ENCODE measurements around the gene ARID5A.

ARID5A gene

DNA sequence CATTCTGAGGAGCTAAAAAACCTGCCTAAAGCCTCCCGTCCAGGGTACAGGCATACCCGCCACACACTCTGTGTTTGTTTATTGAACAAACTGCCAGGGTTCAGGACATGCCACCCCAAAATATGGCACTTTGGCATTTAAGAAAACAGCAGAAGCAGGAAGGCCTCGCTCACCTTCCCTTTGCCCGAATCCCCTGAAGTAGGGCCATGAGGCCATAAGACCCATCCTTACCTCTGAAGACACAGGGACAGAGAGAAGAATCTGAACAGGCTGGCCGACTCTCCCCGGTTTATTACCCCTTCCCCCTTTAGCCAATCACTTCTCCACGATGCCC lies 29.7 kb upstream of the ARID5A start:
- no peak for TF ChIP-seq CTCF (IDR thresholded peaks at IDR 0.05; ENCODE audit: control insufficient read depth, insufficient read depth, low read depth, low read length, missing control alignments)
- H3K4me3 ChIP-seq (ENCODE audit: control insufficient read depth, low read depth, low read length) = no peak overlapping the region
- no peak for DNase-seq (ENCODE audit: low read depth)

DNA sequence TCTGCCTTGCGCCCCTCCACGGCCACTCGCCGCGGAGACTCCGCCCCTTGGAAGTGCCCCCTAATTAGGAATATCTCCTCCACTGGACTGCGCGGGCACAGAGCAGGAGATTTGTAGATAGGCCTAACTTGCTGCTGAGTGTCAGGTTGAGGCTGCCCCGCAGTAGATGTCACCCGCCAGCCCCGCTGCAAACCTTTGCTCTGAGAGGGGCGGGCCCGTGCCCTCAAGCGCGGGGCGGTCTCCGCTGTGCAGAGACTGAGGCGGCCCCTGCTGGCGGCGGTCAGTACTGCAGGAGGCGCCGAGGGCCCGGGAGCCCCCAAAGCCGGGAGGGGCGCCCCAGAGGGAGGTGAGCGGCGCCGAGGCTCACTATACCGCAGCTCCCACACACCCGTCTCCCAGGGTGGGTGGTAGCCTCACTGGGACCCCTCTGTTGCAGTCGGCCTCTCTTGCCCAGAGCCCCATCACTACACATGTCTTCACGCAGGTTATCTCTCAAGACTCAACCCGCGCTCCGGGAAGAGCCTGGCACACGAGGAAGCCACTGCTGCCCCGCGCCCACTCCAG lies 28.5 kb upstream of the ARID5A start:
- no peak for DNase-seq (ENCODE audit: low read depth)
- peak overlapping the region; percentile 2 for H3K4me3 ChIP-seq (ENCODE audit: control insufficient read depth, low read depth, low read length)
- peak; percentile 85 for TF ChIP-seq CTCF (IDR thresholded peaks at IDR 0.05; ENCODE audit: control insufficient read depth, insufficient read depth, low read depth, low read length, missing control alignments)

DNA sequence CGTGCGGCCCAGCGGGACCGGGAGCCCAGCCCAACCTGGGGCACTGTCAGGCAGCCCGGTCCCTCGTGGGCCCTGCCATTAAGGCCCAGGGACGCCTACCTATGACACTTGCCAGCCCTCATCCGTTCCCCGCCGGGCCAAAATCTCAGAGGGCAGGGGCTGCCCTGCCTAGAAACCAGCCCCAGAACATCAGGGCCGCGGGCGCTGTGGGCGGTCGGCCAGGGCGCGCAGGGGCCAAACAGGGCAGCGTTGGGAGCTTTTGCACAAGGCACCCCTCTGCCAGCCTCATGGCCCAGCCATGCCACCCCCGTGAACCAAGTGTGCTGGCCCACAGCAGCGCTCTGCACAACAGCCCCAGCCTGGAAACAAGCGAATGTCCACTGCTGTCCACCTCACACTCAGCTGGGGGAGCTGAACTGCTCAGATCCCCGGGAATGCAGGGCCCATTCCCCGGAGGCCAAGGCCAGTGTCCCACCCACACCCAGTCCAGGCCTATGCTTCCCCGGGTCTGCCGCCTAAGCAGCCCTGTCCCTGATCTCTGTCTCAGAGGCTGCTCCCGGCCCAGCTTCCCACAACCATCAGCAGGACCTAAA lies 27.9 kb upstream of the ARID5A start:
- H3K4me3 ChIP-seq (ENCODE audit: control insufficient read depth, low read depth, low read length) = no peak overlapping the region
- DNase-seq (ENCODE audit: low read depth) = no peak
- no peak for TF ChIP-seq CTCF (IDR thresholded peaks at IDR 0.05; ENCODE audit: control insufficient read depth, insufficient read depth, low read depth, low read length, missing control alignments)

DNA sequence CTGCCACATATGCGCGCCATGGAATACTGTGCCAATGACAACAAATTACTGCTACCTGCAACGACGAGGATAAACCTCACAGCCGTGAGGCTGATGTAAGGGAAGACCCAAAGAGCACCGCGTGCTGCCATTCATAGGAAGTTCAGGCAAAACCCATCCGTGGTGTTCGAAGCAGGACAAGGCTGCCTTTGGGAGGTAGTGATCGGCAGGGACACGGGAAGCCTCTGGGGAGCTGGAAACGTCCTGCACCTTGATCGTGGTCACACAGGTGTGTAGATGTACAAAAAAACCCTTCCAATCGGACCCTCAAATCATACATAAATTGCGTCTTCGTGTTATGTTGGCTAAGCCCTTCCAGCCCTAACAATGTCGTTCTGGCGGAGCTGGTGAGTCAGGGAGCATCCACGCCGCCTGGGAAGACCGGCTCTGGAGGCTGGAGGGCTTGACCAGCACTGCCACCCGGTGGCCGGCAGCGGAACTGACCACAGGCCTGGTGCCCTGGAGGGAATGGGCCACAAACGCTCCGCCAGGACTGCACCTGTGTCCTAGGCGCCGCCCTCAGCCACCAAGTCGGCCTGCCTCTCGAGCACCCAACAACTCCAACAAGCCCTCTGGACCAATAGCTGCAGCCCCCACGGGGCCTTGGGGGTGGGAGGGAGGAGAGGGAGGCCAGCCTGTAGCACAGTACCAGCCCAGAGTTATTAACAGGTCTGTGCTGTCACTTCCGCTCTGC lies 27.3 kb upstream of the ARID5A start:
- H3K4me3 ChIP-seq (ENCODE audit: control insufficient read depth, low read depth, low read length) = no peak overlapping the region
- peak; percentile 42 for DNase-seq (ENCODE audit: low read depth)
- peak; percentile 98 for TF ChIP-seq CTCF (IDR thresholded peaks at IDR 0.05; ENCODE audit: control insufficient read depth, insufficient read depth, low read depth, low read length, missing control alignments)

DNA sequence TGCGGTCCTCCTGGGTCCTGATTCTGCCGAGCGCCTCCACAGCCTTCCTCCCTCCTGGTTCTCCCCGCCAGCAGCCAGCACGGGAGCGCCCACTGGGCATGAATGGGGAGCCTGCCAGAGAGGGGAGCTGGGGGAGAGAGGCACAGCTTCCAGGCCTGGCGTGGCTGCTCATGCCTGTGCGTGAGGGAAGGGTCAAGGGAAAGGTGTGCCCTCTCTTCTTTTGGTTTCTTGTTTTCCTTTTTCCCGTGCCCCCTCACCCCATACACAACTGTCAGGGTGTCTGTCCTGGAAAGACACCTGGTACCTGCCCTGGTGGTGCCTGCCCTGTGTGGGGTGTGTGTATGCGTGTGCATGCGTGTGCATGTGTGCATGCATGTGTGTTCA lies 26.7 kb upstream of the ARID5A start:
- no peak for TF ChIP-seq CTCF (IDR thresholded peaks at IDR 0.05; ENCODE audit: control insufficient read depth, insufficient read depth, low read depth, low read length, missing control alignments)
- no peak overlapping the region for H3K4me3 ChIP-seq (ENCODE audit: control insufficient read depth, low read depth, low read length)
- no peak for DNase-seq (ENCODE audit: low read depth)

DNA sequence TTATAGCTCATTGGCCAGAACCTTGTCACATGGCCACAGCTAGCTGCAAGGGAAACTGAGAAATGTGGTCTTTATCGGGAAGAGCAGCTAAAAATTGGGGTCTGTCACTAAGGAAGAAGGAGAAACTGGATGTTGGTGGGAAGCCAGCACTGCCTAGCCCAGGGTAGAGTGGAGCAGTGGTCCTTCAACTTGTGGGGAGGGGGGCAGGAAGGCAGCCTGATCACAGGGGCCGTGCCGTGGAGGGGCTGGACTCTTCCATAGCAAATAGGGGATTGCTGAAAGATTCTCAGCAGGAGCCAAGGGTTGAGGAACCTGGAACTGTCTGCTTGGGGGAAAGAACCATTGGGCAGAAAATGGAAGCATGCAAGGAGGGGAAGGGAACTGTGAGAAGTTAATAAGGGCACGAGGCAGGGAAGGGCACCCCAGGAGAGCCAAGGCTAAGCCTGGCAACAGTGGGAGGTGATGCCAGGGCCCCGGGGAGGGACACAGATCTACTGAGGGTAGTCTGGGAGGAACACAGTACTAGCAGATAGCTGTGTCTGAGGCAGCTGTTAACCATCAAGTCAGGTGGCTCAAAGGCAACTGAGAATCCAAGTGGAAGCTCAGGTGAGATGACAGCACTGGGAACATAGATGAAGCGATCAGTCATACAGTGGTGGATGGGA lies 25.5 kb upstream of the ARID5A start:
- H3K4me3 ChIP-seq (ENCODE audit: control insufficient read depth, low read depth, low read length) = no peak overlapping the region
- TF ChIP-seq CTCF (IDR thresholded peaks at IDR 0.05; ENCODE audit: control insufficient read depth, insufficient read depth, low read depth, low read length, missing control alignments) = no peak
- DNase-seq (ENCODE audit: low read depth) = no peak

All from AG09309 (cell line).